GM15510 (cell line): ENCODE results near the gene TMCO1.

Source experiments
- POLR2A ChIP-seq: IDR thresholded peaks from 3 replicates; pipeline ENCODE4 v1.6.1; 2011; ENCODE audit warnings: borderline replicate concordance; ENCODE audit not compliant: insufficient read length; ENCODE audit errors: extremely low read depth

The TMCO1 gene, protein sequence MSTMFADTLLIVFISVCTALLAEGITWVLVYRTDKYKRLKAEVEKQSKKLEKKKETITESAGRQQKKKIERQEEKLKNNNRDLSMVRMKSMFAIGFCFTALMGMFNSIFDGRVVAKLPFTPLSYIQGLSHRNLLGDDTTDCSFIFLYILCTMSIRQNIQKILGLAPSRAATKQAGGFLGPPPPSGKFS

DNA sequence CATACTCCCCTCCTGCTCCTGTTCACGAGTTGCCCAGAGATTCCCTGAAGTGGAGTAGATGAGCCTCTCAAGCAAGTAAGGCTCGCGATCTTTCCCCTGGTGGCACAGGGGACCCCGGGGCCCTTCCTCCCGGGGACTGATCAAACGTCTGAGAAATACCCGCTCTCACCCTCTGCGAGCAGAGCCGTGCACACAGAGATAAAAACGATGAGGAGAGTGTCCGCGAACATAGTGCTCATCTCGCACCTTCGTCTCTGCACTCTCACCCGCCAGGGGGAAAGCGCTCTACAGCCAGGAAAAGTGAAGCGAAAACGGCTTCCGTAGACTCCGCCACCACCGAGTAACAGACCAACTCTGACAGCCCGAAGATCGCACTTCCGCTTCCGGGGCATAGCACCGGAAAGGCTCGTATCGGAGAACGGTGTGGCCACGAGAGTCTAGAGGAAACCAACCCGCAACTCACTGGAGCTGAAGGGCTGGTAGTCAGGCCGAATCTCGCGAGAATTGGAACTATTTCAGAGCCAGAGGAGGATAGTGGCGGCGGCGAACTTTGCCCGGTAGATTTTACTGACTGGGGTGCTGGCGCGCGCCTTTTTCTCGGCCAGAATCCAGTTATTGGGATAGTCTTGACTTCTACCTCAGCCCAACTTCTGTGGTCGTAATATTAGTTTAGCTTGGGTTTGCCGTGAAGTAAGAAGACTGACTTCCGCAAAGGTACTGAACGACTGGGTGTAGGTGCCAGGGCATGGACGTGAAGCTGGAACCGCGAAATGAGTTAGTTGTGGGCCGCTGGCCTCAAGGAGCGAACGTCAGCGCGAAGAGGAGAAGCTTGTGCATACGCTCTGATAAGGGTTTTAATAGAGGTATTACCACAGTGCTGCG lies at the start of gene TMCO1:
TMCO1 (minus strand) TSS at position 356 of the 882 bp plus-strand sequence; CDS start at position 239, 117 bp downstream.
- peak; percentile 91 for TF ChIP-seq POLR2A

DNA sequence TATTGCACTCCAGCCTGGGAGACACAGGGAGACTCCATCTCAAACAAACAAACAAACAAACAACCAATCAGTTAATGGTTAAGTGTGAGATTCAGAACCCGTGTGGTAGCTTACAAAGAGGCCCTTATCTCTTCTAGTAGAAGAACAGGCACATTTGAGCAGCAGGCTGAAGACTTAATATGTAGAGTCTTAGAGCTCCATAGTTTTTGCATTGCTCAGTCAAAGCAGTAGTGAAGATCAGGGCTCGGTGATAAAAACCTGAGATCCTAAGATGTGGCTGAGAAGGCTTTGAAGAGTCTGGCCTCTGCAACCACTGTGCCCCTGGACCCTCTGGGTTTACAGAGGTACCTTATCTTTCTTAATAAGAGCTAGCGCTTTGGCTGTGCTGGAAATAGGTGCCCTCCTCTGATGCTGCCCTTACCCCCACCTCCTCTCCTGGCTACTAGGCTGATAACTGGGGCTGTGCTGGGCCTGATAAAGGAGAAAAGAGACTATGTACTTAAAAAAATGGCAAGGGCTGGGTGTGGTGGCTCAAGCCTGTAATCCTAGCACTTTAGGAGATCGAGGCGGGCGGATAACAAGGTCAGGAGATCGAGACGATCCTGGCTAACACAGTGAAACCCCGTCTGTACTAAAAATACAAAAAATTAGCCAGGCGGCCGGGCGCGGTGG lies 48.3 kb upstream of the TMCO1 start:
- no peak for TF ChIP-seq POLR2A

DNA sequence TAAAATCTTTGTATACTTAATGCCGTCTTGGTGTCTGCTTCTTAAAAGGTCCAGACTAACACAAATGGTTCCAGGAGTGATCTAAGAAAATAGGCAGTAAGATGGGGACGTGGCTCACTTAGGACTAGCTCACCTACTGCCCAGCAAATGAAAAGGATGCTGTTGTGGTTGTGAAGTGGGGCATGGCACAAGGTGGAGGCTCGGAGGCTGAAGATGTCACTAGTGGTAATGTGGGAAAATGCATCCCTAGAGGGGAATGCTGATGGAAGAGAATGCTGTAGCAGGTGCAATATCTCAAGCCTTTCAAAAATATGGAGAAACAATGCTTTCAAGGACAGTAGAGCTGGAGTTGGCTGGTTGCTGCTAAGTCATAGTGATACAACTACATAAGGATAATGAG lies 47.5 kb upstream of the TMCO1 start:
- no peak for TF ChIP-seq POLR2A

DNA sequence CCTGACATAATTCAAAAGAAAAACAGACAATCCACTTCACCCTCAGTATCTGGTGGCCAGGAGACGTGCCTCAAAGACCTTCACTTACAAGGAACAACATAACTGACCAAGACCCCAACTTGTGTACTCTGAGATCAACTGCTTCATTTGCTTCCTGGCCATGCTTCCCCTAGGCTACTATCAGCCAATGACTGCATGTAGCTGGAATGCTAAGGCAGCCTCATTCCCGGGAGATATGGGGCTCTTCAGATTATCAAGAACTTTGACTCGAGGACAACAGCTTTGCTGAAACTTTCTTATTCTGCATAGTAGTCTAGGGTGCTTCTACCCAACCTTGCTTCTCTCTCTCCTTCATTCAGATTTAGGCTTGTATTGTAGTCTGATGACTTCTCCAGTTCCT lies 47.1 kb upstream of the TMCO1 start:
- TF ChIP-seq POLR2A: no peak

DNA sequence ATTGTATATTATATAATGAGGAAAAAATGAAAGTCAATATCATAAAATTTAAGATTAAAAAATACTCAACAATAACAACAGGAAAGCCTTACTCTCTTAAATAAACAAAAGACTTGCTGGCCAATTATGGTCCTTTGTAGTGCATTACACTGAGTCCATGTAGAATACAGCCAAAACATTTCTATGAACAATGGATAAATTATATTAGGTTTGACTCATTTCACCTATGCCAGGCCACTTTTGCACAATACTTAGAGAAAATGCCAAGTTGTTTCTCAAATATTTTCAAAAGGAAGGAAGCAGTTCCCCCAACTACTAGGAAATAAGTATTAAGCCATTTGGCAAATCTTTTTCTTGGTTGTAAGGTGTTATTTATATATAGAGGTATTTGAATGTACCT lies 38.9 kb upstream of the TMCO1 start:
- TF ChIP-seq POLR2A: no peak

DNA sequence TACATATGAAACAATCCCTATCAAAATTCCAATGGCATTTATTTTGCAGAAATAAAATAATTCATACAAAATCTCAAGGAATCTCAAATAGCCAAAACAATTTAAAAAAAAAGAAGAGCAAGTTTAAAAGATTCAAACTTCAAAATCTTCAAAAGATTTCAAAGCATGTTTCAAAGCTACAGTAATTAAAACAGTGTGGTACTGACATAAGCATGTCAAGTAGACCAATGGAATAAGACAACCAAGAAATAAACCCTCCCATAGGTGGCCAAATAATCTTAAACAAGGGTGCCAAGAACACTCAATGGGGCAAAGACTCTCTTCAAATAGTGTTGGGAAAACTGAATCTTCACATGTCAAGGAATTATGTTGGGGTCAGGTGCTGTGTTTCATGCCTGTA lies 30.7 kb upstream of the TMCO1 start:
- TF ChIP-seq POLR2A: no peak

DNA sequence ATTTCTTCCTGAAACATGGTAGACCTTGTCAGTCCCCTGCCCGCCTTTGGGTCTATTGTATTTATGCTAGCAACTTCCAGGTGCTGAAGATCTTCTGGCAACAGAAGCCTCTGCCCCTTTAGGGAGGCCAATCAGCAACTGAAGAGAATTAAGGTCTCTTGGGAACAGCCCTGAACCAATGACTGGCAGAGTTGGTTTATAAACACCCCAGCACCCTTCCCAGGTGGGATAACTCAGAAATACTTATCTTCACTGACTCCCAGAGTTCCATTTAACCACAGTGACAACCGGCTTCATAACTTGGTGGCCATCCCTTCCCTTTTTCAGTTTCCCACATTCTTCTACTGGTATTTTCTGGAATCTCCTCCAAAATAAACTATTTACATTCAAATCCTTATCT lies 27.2 kb upstream of the TMCO1 start:
- no peak for TF ChIP-seq POLR2A

DNA sequence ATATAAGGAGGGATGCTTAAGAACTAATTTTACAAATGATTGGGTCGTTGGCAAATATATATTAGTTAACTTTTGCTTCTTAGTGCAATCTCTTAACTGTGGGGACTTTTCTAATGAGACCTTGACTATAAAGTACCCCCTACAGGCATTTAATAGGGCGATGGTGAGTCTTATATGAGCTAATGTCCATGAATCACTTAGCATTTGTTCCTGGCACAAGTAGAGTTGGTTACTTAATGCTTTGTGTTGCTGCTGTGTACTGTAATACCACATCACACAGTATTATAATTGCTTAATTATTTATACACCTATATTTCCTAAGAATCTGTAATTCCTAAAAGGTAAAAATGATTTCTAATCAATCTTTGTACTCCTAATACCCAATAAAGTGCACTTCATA lies 25.3 kb upstream of the TMCO1 start:
- TF ChIP-seq POLR2A: no peak

DNA sequence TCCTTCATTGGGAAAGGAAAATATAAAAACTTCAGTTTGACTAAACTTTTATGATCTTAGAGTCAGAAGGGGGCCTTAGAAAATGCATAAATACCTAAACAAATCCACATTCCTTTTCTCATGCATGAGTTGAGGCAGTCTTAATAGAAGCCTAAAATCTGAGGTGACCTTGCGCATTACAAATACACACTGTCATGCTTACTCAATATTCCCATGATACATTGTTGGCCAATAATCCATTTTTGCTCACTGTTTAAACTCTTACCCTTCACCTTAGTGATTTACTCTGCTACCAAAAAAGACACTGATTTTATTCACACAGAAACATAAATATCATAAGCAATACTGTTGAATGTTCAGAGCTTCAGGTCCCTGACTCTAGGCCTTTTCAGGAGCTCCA lies 19.1 kb upstream of the TMCO1 start:
- TF ChIP-seq POLR2A: no peak

DNA sequence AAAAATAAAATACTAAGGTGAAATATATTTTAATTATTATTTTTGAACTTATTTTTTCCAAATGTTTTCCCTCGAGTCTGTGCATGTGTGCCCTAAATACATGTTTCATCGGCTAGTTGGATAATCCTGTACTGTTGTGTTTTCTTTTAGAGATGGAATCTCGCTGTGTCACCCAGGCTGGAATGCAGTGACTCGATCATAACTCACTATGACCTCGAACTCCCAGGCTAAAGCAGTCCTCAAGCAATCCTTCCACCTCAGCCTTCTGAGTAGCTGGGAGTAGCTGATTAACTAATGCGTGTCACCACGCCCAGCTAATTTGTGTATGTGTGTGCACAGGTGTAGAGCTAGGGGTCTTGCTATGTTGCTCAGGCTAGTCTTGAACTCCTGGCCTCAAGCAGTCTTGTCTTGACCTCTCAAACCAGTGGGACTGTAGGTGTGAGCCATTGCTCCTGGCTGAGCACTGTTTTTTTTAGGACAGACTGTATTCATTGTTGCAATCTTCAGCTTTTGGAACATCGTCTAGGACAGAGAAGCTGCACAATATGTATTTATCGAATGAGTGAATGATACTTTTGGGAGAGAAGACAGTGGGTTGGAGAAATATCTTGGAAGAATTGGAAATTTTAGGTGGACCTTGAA lies 4.8 kb upstream of the TMCO1 start:
- no peak for TF ChIP-seq POLR2A

DNA sequence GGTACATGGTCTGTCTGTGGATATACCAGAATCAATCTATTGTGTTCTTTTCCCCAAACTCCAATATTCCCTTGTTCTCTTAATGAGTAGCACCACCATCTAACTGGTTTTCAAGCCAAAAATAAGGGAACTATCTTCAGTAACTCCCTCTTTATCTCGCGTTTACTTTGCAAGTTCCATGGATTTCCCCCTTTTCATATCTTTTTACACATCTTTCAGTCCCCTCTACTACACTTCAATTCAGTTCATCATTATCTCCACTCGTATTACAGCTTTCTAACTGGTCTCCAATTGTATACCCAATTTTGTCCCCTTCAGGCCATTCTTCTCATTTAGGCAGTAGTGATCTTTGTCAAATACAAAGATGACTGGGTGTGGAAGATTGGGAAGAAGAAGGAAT lies 4.1 kb upstream of the TMCO1 start:
- no peak for TF ChIP-seq POLR2A

DNA sequence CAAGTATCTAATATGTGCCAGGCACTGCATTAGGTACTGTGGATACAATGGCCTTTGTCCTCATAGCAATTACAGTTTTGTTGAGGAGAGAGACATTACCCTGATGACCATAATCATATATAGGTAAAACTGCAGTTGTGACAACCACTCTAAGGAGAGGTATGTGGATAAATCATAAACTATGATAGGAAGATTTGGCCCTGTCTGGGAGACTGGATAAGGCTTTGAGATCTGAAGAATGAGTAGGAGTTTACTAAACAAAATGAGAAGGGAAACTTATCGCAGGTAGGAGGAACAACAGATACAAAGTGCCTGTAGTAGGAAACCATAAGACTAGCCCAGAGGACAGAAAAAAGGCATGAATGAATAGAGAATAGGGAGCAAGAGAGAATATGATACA lies 4.4 kb downstream of the TMCO1 start:
- TF ChIP-seq POLR2A: no peak

DNA sequence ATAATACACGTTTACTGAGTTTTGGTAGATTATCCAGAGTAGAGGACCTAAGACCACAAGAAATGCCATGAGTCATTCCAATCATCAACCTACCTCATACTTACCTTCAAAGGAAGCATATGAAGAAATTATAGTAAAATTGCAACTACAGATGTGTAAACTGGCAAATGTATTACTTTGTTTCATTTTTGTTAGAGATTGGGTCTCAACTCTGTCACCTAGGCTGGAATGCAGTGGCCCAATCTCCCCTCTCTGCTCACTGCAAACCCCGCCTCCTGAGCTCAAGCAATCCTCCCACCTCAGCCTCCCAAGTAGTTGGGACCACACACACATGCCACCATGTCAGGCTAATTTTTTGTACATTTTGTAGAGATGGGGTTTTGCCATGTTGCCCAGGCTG lies 5.2 kb downstream of the TMCO1 start:
- TF ChIP-seq POLR2A: no peak

DNA sequence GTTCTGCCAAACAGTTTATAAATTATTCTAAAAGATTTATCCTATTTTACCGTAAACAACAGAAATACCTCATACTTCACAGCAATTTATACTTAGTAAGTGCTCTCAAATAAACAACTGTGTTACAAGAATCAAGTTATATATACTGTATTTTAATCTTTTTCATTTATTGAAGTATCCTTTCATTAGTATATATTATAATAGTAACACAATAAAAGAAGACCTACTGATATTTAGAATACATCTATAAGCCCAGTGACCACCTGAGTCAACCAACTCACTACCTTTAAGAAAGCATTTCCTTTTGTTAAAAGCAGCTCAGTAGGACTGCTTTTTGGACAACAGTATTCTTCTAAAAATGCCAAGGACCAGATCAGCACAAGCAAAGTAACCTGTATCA lies 5.9 kb downstream of the TMCO1 start:
- no peak for TF ChIP-seq POLR2A

DNA sequence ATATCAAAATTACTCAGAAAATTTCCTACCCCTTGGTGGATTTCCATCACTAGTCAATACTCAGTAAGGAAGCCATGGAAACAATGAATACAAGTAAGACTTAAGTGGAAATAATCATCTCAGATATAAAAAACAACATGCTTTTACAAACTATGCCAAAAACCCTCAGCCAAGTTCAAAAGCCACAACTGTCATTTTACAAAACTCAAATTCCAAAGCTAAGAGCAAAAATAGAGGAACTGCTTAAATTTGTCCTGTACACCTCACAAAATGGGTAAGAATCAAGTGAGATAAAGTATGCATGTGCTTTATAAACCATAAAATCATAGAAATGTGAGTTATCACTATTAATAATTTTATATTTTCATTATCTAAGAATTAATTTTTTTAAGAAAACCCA lies 9.6 kb downstream of the TMCO1 start:
- no peak for TF ChIP-seq POLR2A

DNA sequence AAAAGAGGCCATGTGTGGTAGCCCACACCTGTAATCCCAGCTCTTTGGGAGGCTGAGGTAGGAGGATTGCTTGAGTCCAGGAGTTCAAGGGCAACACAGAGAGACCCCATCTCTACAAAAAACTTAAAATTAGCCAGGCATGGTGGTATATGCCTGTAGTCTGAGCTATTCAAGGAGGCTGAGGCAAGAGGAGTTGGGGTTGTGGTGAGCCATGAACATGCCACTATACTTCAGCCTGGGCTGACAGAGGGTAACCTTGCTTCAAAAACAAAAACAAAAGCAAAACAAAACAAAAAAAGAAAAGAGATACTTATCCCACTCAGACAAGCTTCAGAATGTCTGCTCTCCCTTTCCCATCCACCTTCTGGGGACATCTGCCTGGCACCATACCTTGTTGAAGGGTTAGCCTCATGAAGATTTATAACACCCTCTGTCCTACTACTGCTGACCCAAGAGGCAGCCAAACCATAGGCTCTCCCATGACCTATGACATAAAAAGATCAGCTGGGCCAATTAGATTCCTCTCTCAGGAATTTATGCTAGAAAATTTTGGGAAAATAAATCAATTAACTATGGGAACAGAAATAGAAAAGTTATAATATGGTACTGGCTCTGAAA lies 13.2 kb downstream of the TMCO1 start:
- TF ChIP-seq POLR2A: no peak

DNA sequence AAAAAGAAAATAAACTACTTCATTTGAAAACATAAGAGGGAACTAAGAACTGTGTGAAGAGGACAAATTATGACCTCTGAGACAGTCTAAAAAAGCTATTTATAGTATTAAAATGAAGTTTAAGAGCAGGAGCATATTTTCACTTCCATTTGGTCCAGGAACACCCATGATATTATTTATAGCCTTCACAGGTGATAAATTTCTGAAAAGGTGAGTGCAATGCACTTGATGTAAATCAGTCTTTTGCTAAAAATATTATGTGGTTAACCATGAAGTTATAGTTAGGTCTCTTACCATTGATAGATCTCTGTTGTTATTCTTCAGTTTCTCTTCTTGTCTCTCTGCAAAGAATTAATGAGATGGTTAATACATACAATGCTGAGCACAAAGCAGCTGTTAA lies 14.7 kb downstream of the TMCO1 start:
- TF ChIP-seq POLR2A: no peak
